Left renal cortex interstitium (tissue), 4 donors: ENCODE results near the gene MAST4. TPM values are rescaled to one million over a fixed set of nuclear protein-coding genes. Genes with fewer than 3 reads are reported as not detected.

Source experiments
- DNase-seq, 4 donors: peaks; one replicate each; pipeline ENCODE4 v3.0.0-alpha.2; 2013; ENCODE audit warnings: low read depth in 4 of 4, low spot score in 2 of 4, missing footprints in 1 of 4
- polyA plus RNA-seq, 4 donors: library from polyadenylated mRNA; unstranded; fragments of 120-200 nt; gene quantifications; one replicate each; pipeline ENCODE4 v1.2.1, GENCODE V29; 2013; ENCODE audit not compliant: insufficient read length in 4 of 4

MAST4 gene
- polyA plus RNA-seq, 4 donors: 13.5 to 18.7 (median 16.1) TPM

GRCh38 chr5:67052034-67052433 is 455.8 kb downstream of the MAST4 start:
- DNase-seq: no peak

- no peak for DNase-seq
Measured at GRCh38 chr5:67053229-67053628, 457.0 kb downstream of the MAST4 start.

GRCh38 chr5:67058998-67059743 is 463.0 kb downstream of the MAST4 start:
- DNase-seq: no peak

GRCh38 chr5:67059744-67060490 is 463.7 kb downstream of the MAST4 start:
- DNase-seq: no peak

GRCh38 chr5:67061511-67061910 is 465.3 kb downstream of the MAST4 start:
- DNase-seq: no peak

- DNase-seq: no peak
Measured at GRCh38 chr5:67063055-67063454, 466.9 kb downstream of the MAST4 start.

- no peak for DNase-seq
Measured at GRCh38 chr5:67063791-67064190, 467.6 kb downstream of the MAST4 start.

- no peak for DNase-seq
Measured at GRCh38 chr5:67065237-67065636, 469.0 kb downstream of the MAST4 start.

- DNase-seq: no peak
Measured at GRCh38 chr5:67065696-67066095, 469.5 kb downstream of the MAST4 start.

- DNase-seq: no peak
Measured at GRCh38 chr5:67066815-67067214, 470.6 kb downstream of the MAST4 start.

GRCh38 chr5:67073045-67073680 is 477.0 kb downstream of the MAST4 start:
- no peak for DNase-seq

GRCh38 chr5:67077296-67077695 is 481.1 kb downstream of the MAST4 start:
- DNase-seq: no peak

- DNase-seq: no peak
Measured at GRCh38 chr5:67081261-67081660, 485.1 kb downstream of the MAST4 start.

- DNase-seq: no peak
Measured at GRCh38 chr5:67082941-67083340, 486.7 kb downstream of the MAST4 start.

GRCh38 chr5:67085616-67086015 is 489.4 kb downstream of the MAST4 start:
- no peak for DNase-seq

GRCh38 chr5:67089200-67089725 is 493.1 kb downstream of the MAST4 start:
- DNase-seq: no peak

GRCh38 chr5:67090040-67090439 is 493.8 kb downstream of the MAST4 start:
- no peak for DNase-seq

- DNase-seq: no peak
Measured at GRCh38 chr5:67090593-67090992, 494.4 kb downstream of the MAST4 start.

GRCh38 chr5:67092535-67092934 is 496.3 kb downstream of the MAST4 start:
- no peak for DNase-seq

GRCh38 chr5:67093279-67093678 is 497.1 kb downstream of the MAST4 start:
- DNase-seq: no peak
